ENCODE results near the gene WFDC2.

DNA sequence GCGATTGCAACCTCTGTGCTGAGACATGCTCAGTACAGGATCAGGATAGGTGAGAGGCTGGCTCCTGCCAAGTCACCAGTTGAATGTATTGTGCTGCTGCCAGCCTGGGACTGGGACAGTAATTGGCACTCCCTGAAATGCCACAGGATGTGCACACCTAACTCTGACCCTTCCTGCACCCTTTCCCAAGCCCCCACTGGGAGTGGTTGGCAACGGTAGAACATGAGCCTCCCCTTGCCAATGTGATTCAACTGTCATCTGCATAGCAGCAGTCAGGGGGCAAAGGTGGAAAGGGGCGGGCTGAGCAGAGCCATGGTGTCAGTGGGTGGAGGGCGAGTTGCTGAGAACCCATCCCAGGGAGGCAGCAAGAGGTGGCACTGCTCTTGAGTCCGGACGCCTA is 30.5 kb downstream of the WFDC2 start:
- TF ChIP-seq, protein P1, sequence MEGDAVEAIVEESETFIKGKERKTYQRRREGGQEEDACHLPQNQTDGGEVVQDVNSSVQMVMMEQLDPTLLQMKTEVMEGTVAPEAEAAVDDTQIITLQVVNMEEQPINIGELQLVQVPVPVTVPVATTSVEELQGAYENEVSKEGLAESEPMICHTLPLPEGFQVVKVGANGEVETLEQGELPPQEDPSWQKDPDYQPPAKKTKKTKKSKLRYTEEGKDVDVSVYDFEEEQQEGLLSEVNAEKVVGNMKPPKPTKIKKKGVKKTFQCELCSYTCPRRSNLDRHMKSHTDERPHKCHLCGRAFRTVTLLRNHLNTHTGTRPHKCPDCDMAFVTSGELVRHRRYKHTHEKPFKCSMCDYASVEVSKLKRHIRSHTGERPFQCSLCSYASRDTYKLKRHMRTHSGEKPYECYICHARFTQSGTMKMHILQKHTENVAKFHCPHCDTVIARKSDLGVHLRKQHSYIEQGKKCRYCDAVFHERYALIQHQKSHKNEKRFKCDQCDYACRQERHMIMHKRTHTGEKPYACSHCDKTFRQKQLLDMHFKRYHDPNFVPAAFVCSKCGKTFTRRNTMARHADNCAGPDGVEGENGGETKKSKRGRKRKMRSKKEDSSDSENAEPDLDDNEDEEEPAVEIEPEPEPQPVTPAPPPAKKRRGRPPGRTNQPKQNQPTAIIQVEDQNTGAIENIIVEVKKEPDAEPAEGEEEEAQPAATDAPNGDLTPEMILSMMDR (IDR thresholded peaks at IDR 0.05; ENCODE audit: borderline replicate concordance, extremely low read depth, low read length, poor library complexity, severe bottlenecking), result no peak
- no peak for TF ChIP-seq EZH2 (IDR thresholded peaks at IDR 0.05; ENCODE audit: borderline replicate concordance, low read depth, low read length, severe bottlenecking)

Measured in DND-41 (cell line).